NCI-H2107 (cell line): Measurements from ENCODE around the gene KIAA0408.

Experiments
- DNase-seq: peaks from one replicate; lab custom pipeline; 2025; lab: John Stamatoyannopoulos, UW

Gene KIAA0408

GRCh38 chr6:127459231-127459641, at the start of gene KIAA0408:
Gene KIAA0408 (minus strand): TSS chr6:127459389. CDS start chr6:127453981, 5,408 bp downstream.
- DNase-seq = peak; percentile 24

GRCh38 chr6:127506894-127507293, 47.7 kb upstream of the KIAA0408 start:
- no peak for DNase-seq

GRCh38 chr6:127503022-127503421, 43.8 kb upstream of the KIAA0408 start:
- DNase-seq = no peak

- DNase-seq = no peak
These were observed 38.2 kb upstream of the KIAA0408 start for GRCh38 chr6:127497410-127497809.

GRCh38 chr6:127496471-127496870, 37.3 kb upstream of the KIAA0408 start:
- no peak for DNase-seq

GRCh38 chr6:127494240-127494767, 35.1 kb upstream of the KIAA0408 start:
- DNase-seq = no peak

- DNase-seq = no peak
These were observed 30.1 kb upstream of the KIAA0408 start for GRCh38 chr6:127489248-127489647.

GRCh38 chr6:127486934-127487333, 27.7 kb upstream of the KIAA0408 start:
- no peak for DNase-seq

GRCh38 chr6:127484212-127484863, 25.1 kb upstream of the KIAA0408 start:
- DNase-seq = no peak

- DNase-seq = no peak
These were observed 24.3 kb upstream of the KIAA0408 start for GRCh38 chr6:127483399-127484055.

- DNase-seq = no peak
These were observed 23.1 kb upstream of the KIAA0408 start for GRCh38 chr6:127482325-127482724.

- DNase-seq = no peak
These were observed 22.4 kb upstream of the KIAA0408 start for GRCh38 chr6:127481628-127482027.

GRCh38 chr6:127481111-127481510, 21.9 kb upstream of the KIAA0408 start:
- DNase-seq = no peak

- DNase-seq = no peak
These were observed 18.5 kb upstream of the KIAA0408 start for GRCh38 chr6:127477658-127478057.

- DNase-seq = no peak
These were observed 16.6 kb upstream of the KIAA0408 start for GRCh38 chr6:127475823-127476176.

GRCh38 chr6:127475135-127475822, 16.1 kb upstream of the KIAA0408 start:
- DNase-seq = no peak

GRCh38 chr6:127471379-127472255, 12.4 kb upstream of the KIAA0408 start:
- DNase-seq = no peak

- no peak for DNase-seq
These were observed 9.7 kb upstream of the KIAA0408 start for GRCh38 chr6:127468936-127469335.

- DNase-seq = no peak
These were observed 7.2 kb upstream of the KIAA0408 start for GRCh38 chr6:127466416-127466815.

- DNase-seq = peak; percentile 39
These were observed 5.8 kb upstream of the KIAA0408 start for GRCh38 chr6:127464881-127465459.

GRCh38 chr6:127464161-127464880, 5.1 kb upstream of the KIAA0408 start:
- no peak for DNase-seq
